Spleen (tissue), 7 donors: Measurements from ENCODE around the gene PKP2.

ENCODE experiments used
- POLR2A ChIP-seq, 3 donors: fragments of 450-650 bp; IDR thresholded peaks; one replicate each; pipeline ENCODE4 v1.5.1; 2017; ENCODE audit warnings: antibody characterized with exemption in 3 of 3, mild to moderate bottlenecking in 1 of 3
- TF ChIP-seq, protein P1 (sequence below), 11 experiments: fragments of 200-600 bp in 7 of 11; fragments of 450-650 bp in 4 of 11; sonication (generic) in 4 of 11; IDR thresholded peaks in 8 of 11; conservative IDR thresholded peaks in 3 of 11; 1 replicate in 7 of 11; 2 replicates in 4 of 11; pipeline versions ENCODE4 v1.4.0 to v1.8.0; 2016 to 2021; ENCODE audit warnings: antibody characterized with exemption in 11 of 11, inconsistent platforms in 4 of 11, mild to moderate bottlenecking in 1 of 11
- donor health status: DM: no; HTN: no; CAD: no; lungs with moderate emphysema.
- donor health status: DM: no; HTN: no; CAD: no.
- donor health status: DM: no; HTN: no; CAD: no.

DNA sequence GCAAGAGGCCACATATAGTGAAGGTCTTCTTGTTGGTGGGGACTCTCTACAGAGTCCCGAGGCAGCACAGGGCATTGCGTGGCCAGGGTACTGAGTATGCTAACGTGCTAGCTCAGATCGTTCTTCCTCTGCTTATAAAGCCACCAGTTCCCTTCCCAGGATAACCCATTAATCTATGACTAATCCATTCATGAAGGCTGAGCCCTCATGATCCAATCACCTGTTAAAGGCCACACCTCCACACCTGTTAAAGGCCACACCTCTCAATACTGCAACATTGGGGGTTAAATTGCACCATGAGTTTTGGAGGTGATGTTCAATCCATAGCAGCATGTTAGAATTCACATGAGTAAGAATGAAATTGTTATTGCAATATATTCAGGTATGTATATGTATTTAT is 128.1 kb downstream of the PKP2 start:
- TF ChIP-seq, protein P1, sequence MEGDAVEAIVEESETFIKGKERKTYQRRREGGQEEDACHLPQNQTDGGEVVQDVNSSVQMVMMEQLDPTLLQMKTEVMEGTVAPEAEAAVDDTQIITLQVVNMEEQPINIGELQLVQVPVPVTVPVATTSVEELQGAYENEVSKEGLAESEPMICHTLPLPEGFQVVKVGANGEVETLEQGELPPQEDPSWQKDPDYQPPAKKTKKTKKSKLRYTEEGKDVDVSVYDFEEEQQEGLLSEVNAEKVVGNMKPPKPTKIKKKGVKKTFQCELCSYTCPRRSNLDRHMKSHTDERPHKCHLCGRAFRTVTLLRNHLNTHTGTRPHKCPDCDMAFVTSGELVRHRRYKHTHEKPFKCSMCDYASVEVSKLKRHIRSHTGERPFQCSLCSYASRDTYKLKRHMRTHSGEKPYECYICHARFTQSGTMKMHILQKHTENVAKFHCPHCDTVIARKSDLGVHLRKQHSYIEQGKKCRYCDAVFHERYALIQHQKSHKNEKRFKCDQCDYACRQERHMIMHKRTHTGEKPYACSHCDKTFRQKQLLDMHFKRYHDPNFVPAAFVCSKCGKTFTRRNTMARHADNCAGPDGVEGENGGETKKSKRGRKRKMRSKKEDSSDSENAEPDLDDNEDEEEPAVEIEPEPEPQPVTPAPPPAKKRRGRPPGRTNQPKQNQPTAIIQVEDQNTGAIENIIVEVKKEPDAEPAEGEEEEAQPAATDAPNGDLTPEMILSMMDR (IDR thresholded peaks at IDR 0.05 in 8 of 11, conservative IDR thresholded peaks at IDR 0.05 in 3 of 11) = no peak
- TF ChIP-seq POLR2A (IDR thresholded peaks at IDR 0.05) = no peak
